ENCODE measurements around the gene TDRD10.
"Not testable (repeated sequence)": the region's sequence is repeated elsewhere in the genome, so short reads cannot be mapped to it uniquely, and the experiment has no call there.

TDRD10 gene

DNA sequence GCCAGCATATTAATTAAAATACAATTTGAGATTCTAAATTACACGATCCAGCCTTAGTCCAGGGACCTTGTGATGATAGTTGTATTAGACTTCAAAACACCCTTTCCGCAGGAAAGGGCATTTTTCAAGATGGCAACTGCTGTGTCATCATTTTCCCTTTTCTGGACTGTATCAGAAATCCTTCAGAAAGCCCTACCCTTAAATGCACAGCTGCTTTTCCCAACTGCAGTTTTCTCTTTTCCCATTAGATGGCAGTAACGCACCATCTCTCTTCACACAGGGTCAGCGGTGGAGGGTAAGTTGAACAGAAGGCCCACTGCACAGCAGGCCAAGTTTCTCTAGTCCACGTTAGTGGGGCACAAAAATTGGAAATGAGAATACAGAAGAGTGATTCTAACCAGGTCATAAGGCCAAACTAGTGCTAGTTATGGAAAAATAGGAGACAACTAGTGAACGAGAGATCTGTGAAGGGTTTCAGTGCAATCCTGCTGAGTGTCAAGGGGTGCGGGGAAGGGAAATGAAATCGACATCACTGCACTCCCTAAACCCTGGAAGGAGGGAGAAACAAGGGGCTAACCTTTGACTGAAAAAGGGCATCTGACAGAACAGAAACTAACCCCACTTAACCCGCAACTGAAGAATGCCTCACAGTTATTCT lies 22.1 kb upstream of the TDRD10 start:
- peak; percentile 75 for DNase-seq (ENCODE audit: low read depth)

DNA sequence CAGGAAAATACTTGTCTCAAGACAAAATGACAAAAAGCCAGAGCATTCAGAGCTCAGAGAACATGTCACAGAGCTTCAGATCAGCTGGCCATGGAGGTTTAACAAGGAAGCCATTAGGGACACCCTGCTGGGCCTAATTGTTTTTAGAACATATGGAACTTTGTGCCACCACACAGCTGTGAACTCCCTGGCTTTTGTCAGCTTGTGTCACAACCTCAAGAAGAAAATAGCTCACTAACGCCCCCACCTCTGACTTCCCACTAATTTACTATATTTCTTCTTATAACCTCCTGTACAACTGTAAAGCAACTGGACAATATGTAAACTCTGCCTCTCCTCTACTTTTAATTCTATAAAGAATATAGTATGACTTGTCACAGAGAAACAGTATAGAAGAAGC lies 21.0 kb upstream of the TDRD10 start:
- no peak for DNase-seq (ENCODE audit: low read depth)

- DNase-seq (ENCODE audit: low read depth): no peak
These were observed 17.8 kb upstream of the TDRD10 start for GRCh38 chr1:154483941-154484803.

DNA sequence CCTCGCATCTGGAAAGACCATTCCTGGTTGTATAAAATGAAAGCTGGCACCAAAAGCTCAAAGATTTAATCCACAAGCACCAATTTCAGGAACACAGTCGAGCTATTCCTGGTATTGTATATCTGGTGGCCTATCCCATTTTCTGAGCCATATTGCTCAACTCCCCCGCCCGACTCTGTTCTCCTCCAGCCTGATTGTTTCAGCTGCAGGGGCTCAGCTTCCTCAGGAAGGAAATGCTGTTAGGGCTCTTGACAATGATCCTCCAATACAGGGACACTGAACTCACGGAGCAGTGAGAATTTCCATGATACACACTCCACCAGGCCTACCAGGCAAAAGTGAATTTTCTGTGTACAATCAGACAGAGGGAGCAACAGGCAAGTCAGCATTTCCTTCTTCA lies 16.9 kb upstream of the TDRD10 start:
- no peak for DNase-seq (ENCODE audit: low read depth)

- no peak for DNase-seq (ENCODE audit: low read depth)
These were observed 16.0 kb upstream of the TDRD10 start for GRCh38 chr1:154485910-154486496.

- DNase-seq (ENCODE audit: low read depth): not testable (repeated sequence)
These were observed 15.3 kb upstream of the TDRD10 start for GRCh38 chr1:154486756-154487155.

- no peak for DNase-seq (ENCODE audit: low read depth)
These were observed 13.1 kb upstream of the TDRD10 start for GRCh38 chr1:154488922-154489321.

- DNase-seq (ENCODE audit: low read depth): no peak
These were observed 12.2 kb upstream of the TDRD10 start for GRCh38 chr1:154489695-154490274.

- no peak for DNase-seq (ENCODE audit: low read depth)
These were observed 11.7 kb upstream of the TDRD10 start for GRCh38 chr1:154490317-154490716.

DNA sequence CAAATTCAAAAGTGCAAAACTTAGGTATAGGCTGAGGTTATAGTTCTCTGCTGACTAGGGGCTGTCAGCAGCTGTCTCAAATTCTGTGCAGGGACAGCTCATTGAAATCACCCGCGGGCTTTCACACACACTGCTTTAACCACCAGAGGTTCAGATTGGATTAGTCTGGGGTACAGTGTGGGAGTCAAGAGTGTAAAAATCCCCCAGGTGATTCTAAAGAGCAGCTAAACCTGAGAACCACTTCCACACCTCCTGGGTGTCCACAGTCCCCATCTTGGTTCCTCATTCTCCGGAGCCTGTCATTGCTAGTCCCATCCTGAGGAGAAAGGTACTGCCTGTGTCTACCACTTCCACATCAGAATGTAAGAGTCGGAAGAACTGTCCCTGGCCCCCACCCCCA lies 9.9 kb upstream of the TDRD10 start:
- DNase-seq (ENCODE audit: low read depth): no peak

- DNase-seq (ENCODE audit: low read depth): no peak
These were observed 8.7 kb upstream of the TDRD10 start for GRCh38 chr1:154493276-154493675.

GRCh38 chr1:154495496-154496273 lies 6.3 kb upstream of the TDRD10 start:
- no peak for DNase-seq (ENCODE audit: low read depth)

GRCh38 chr1:154496383-154496782 lies 5.6 kb upstream of the TDRD10 start:
- DNase-seq (ENCODE audit: low read depth): no peak

DNA sequence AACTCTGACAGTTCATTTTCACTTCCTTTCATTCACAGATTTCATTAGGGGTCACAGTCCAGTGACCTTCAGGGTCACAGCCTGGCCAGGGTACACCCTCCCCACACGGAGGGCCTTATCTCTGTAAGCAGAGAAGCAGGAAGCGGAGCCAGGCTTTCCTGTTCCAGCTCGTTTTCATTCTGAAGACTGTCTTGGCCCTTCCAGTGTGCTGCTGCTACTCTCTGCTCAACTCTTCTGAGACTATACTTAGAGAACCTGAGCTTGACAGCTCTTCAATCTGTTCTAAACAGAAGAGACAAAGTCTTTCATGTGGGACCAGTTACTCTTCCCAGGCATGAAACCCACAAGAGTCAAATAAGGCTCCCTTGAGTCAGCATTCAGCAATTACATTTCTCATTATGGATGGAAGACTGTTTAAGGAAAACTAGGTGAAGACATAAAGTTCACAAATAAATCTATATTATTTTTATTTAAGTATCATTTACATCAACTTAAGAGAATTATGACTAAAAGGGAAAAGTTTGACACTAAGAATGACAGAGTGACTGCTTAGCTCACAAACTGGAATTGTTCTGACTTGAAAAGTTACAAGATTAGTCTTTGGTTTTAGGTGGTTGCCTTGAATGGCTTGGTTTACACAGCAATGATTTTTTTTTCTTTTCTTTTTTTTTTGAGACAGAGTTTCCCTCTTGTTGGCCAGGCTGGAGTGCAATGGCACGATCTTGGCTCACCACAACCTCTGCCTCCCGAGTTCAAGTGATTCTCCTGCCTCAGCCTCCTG lies 4.8 kb upstream of the TDRD10 start:
- no peak for DNase-seq (ENCODE audit: low read depth)

DNA sequence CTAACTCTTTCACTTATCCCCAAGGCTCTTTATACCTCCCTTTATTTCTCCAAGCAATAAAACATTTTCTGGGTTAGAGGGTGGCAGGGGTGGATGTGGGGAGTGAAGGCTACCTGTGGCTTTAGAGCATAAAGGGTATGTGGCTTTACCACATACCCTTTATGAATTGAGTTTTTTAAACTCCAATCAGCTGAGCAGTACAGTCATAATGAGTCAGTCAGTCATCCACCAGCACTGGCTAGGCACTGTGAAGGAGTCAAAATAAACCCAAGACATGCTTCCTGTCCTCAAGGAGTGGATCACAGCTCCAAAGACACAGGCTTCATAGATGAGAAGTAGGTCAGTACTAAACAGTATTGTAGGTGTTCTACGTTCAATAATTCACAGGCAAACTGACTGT lies 2.6 kb upstream of the TDRD10 start:
- no peak for DNase-seq (ENCODE audit: low read depth)

DNA sequence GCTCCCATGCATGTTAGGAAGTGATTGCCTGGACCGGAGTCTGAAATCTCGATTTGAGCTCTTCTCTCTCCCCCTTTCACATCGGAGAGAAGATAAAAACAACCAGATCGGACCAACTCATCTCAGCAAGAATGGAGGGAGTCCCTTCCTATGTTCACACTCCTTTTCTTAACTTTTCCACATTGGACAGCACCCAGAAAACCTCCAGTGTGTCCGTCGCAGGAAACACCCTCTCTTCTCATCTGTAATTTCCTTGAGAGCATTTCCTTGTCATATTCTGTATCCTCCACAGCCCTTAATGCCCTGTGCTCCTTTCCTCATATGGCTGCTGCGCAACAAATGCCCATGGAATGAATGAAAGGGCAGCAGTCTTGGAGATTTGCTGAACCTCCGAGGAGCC lies 1.5 kb upstream of the TDRD10 start:
- DNase-seq (ENCODE audit: low read depth): no peak

DNA sequence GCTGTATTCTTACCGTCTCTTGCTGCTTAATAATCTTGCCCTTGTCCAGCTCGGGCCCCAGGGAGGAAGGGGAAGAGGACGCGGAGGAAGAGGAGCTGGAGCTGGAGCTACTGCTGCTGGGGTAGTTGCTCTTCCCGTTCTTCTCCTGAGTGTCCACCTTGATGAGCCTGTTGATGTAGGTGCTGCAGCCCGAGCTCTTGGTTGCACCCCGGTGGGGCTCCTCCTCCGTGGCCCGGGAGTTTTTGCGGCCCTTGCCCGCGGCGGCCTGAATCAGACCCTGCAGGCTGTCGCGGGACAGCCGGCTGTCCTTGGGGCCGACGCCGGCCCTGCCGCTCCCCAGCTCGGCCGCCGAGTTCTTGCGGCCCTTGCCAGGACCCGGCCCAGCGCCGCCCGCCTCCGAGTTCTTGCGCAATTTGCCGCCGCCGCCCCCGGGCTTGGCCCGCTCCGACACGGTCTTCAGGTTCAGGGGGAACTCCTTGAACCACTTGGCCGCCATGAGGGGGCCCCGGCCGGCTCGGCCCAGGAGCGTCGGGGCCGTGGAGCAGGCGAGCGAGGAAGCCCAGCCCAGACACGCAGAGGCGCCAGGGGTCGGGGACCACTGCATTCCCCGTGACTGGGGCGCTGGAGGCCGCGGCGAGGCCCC lies 475 bp upstream of the TDRD10 start:
- no peak for DNase-seq (ENCODE audit: low read depth)

- DNase-seq (ENCODE audit: low read depth): no peak
These were observed 711 bp downstream of the TDRD10 start for GRCh38 chr1:154502744-154503115.

GRCh38 chr1:154503898-154504297 lies 1.9 kb downstream of the TDRD10 start:
- DNase-seq (ENCODE audit: low read depth): no peak

GRCh38 chr1:154512760-154513159 lies 10.7 kb downstream of the TDRD10 start:
- no peak for DNase-seq (ENCODE audit: low read depth)

DNA sequence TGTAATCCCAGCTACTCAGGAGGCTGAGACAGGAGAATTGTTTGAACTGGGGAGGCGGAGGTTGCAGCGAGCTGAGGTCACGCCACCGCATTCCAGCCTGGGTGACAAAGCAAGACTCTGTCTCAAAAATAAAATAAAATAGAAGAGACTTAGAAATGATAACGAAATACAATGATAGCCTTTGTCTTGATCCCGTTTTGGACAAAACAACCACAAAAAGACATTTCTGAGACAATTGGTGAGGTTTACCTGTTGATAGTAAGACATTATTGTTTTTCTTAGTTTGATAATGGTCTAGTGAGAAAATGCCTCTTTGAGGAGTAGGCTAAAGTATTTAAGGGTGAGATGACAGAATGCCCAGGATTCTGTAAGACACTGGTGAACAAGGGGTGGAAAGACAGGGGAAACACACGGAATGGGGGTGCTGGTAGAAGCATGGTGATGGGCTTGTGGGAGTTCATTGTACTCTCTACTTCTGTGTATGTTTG lies 12.1 kb downstream of the TDRD10 start:
- DNase-seq (ENCODE audit: low read depth): no peak

Data from fibroblast of gingiva (primary cell).